B cell (primary cell): ENCODE data around the gene HERPUD1. TPM values are rescaled to one million over a fixed set of nuclear protein-coding genes. Genes with fewer than 3 reads are reported as not detected.
A peak's percentile ranks its signal among the peaks of the same experiment; 100 is the strongest.

Experiments
- ATAC-seq: fragments of 200-7000 bp; cut with Tn5 transposase; one replicate; pipeline ENCODE4 v1.10.0; 2021; ENCODE audit warnings: low read depth, mild to moderate bottlenecking, moderate number of reproducible peaks, moderate library complexity
- CTCF ChIA-PET: fragments of 350-600 bp; sonication (Branson Sonifier 250); formaldehyde crosslinking; loops from one replicate; lab custom pipeline; 2021; ENCODE audit warnings: antibody characterized with exemption, inconsistent platforms; lab: Charles Lee
- POLR2A ChIA-PET: fragments of 350-600 bp; sonication (Branson Sonifier 250); formaldehyde crosslinking; loops from one replicate; lab custom pipeline; 2021; ENCODE audit warnings: antibody characterized with exemption; lab: Charles Lee
- DNase-seq: peaks from one replicate; pipeline ENCODE4 v3.0.0; 2013
- H2AFZ ChIP-seq: 2 replicates; pipeline ENCODE4 v1.6.1; 2012; ENCODE audit warnings: mild to moderate bottlenecking, low read depth, low read length; ENCODE audit not compliant: insufficient read depth, poor library complexity, severe bottlenecking
- H3K27ac ChIP-seq, 2 donors: 1 replicate in 1 of 2; 2 replicates in 1 of 2; pipeline ENCODE4 v1.5.1; 2012 to 2013; ENCODE audit warnings: low read length in 2 of 2, mild to moderate bottlenecking in 2 of 2, moderate library complexity in 1 of 2
- H3K27me3 ChIP-seq, 4 experiments: fragments of 200-600 bp in 1 of 4; sonication (generic) in 1 of 4; replicated peaks in 1 of 4; 1 replicate in 2 of 4; 2 replicates in 2 of 4; pipeline versions ENCODE4 v1.6.1 to v1.7.0; 2013 to 2016; ENCODE audit warnings: low read length in 3 of 4, mild to moderate bottlenecking in 2 of 4, mixed read lengths in 1 of 4, moderate library complexity in 1 of 4; ENCODE audit not compliant: insufficient read depth in 4 of 4, control insufficient read depth in 3 of 4; ENCODE audit errors: control extremely low read depth in 1 of 4
- H3K36me3 ChIP-seq, 2 experiments: replicated peaks in 1 of 2; 1 replicate in 1 of 2; 2 replicates in 1 of 2; pipeline versions ENCODE4 v1.6.1 to v1.7.1; 2013; ENCODE audit warnings: low read length in 1 of 2; ENCODE audit not compliant: insufficient read depth in 2 of 2, control insufficient read depth in 1 of 2; ENCODE audit errors: control extremely low read depth in 1 of 2, extremely low read depth in 1 of 2
- H3K4me1 ChIP-seq, 2 donors: fragments of 200-600 bp in 1 of 2; sonication (generic) in 1 of 2; 1 replicate in 1 of 2; 2 replicates in 1 of 2; pipeline versions ENCODE4 v1.5.1 to v1.6.1; 2013 to 2017; ENCODE audit warnings: low read length in 2 of 2; ENCODE audit not compliant: control insufficient read depth in 2 of 2, insufficient read depth in 2 of 2
- H3K4me2 ChIP-seq: replicated peaks from 2 replicates; pipeline ENCODE3; 2012; ENCODE audit warnings: mild to moderate bottlenecking, low read depth, low read length; ENCODE audit not compliant: poor library complexity, severe bottlenecking
- H3K4me3 ChIP-seq, 5 experiments: fragments of 200-600 bp in 1 of 5; sonication (generic) in 1 of 5; 1 replicate in 3 of 5; 2 replicates in 2 of 5; pipeline versions ENCODE4 v1.5.1 to v1.7.0; 2011 to 2016; ENCODE audit warnings: low read length in 4 of 5, mild to moderate bottlenecking in 4 of 5, low read depth in 2 of 5, control low read depth in 1 of 5, moderate library complexity in 1 of 5; ENCODE audit not compliant: insufficient read depth in 1 of 5; ENCODE audit errors: control extremely low read depth in 1 of 5, extremely low read depth in 1 of 5
- H3K79me2 ChIP-seq: fragments of 200-600 bp; sonication (generic); one replicate; pipeline ENCODE4 v1.6.0; 2016; ENCODE audit warnings: low read length; ENCODE audit not compliant: control insufficient read depth, insufficient read depth
- H3K9ac ChIP-seq: fragments of 200-600 bp; sonication (generic); 2 replicates; pipeline ENCODE4 v1.6.1; 2017; ENCODE audit warnings: mild to moderate bottlenecking, low read length, moderate library complexity
- H3K9me3 ChIP-seq, 3 donors: one replicate each; pipeline versions ENCODE4 v1.6.1 to v1.7.1; 2013; ENCODE audit warnings: low read length in 2 of 3; ENCODE audit not compliant: control insufficient read depth in 2 of 3, insufficient read depth in 1 of 3; ENCODE audit errors: control extremely low read depth in 1 of 3
- H4K20me1 ChIP-seq: 2 replicates; pipeline ENCODE4 v1.6.0; 2012; ENCODE audit warnings: mild to moderate bottlenecking, low read length; ENCODE audit not compliant: insufficient read depth, control insufficient read depth, poor library complexity, severe bottlenecking
- H3K27ac Mint-ChIP-seq: one replicate; pipeline ENCODE4 v1.8.0; 2021; ENCODE audit warnings: mixed read lengths
- H3K27me3 Mint-ChIP-seq: one replicate; pipeline ENCODE4 v1.8.0; 2021; ENCODE audit warnings: mixed read lengths
- H3K4me1 Mint-ChIP-seq: one replicate; pipeline ENCODE4 v1.8.0; 2021; ENCODE audit warnings: mixed read lengths
- H3K4me3 Mint-ChIP-seq: one replicate; pipeline ENCODE4 v1.8.0; 2021; ENCODE audit warnings: mixed read lengths
- H3K9me3 Mint-ChIP-seq: one replicate; pipeline ENCODE4 v1.8.0; 2022; ENCODE audit warnings: mixed read lengths; ENCODE audit not compliant: insufficient read depth
- EZH2 ChIP-seq: IDR thresholded peaks from 2 replicates; pipeline ENCODE4 v1.6.1; 2012; ENCODE audit warnings: borderline replicate concordance, low read depth, mild to moderate bottlenecking, moderate library complexity, low read length; ENCODE audit not compliant: insufficient read depth, poor library complexity, severe bottlenecking
- WGBS: methylation state at CpG from one replicate; pipeline ENCODE4 v1.1.5; 2013; ENCODE audit warnings: missing lambda C conversion rate; ENCODE audit not compliant: insufficient coverage; 5-methylcytosine and 5-hydroxymethylcytosine counted together
- intact Hi-C: fragments of 100-400 bp; cut with micrococcal nuclease; formaldehyde crosslinking; loops from one replicate; pipeline ENCODE4 v1.10.0; 2022
- polyA plus RNA-seq: library from polyadenylated mRNA; depleted of rRNA; stranded (reverse); fragments of >200 nt; gene quantifications from 2 replicates; pipeline ENCODE4 v1.2.3, GENCODE V29; 2012
- total RNA-seq, 2 donors: library from RNA; stranded (reverse); fragments of 120-200 nt in 1 of 2; gene quantifications; 1 replicate in 1 of 2; 2 replicates in 1 of 2; pipeline versions ENCODE4 v1.2.3 to v1.2.4, GENCODE V29; 2013 to 2022
- TF ChIP-seq, protein P1 (sequence below): fragments of 200-600 bp; IDR thresholded peaks from one replicate; pipeline ENCODE4 v1.8.0; 2022; ENCODE audit warnings: antibody characterized with exemption, mild to moderate bottlenecking

HERPUD1 gene
- total and polyA plus RNA-seq, 2 donors (not counting 1 experiment from before 2014, with no cell fraction given): 273 to 1,041 TPM

- no peak for TF ChIP-seq EZH2
- TF ChIP-seq, protein P1, sequence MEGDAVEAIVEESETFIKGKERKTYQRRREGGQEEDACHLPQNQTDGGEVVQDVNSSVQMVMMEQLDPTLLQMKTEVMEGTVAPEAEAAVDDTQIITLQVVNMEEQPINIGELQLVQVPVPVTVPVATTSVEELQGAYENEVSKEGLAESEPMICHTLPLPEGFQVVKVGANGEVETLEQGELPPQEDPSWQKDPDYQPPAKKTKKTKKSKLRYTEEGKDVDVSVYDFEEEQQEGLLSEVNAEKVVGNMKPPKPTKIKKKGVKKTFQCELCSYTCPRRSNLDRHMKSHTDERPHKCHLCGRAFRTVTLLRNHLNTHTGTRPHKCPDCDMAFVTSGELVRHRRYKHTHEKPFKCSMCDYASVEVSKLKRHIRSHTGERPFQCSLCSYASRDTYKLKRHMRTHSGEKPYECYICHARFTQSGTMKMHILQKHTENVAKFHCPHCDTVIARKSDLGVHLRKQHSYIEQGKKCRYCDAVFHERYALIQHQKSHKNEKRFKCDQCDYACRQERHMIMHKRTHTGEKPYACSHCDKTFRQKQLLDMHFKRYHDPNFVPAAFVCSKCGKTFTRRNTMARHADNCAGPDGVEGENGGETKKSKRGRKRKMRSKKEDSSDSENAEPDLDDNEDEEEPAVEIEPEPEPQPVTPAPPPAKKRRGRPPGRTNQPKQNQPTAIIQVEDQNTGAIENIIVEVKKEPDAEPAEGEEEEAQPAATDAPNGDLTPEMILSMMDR: no peak
- no peaks in the 10 kb centered on the region for H3K36me3 ChIP-seq
- no peaks in the 10 kb centered on the region for H3K9me3 ChIP-seq
- no peak overlapping the region for H3K4me3 ChIP-seq
- no peaks in the 10 kb centered on the region for H3K27me3 ChIP-seq
- no peaks in the 10 kb centered on the region for H4K20me1 ChIP-seq
- no peak overlapping the region for H2AFZ ChIP-seq
- H3K27ac ChIP-seq: no peak overlapping the region
- WGBS: 93% methylated on average over 2 of the region's 4 CpGs
- intact Hi-C loops: no loop called here
- DNase-seq (no peak), ATAC-seq (no peak)
- CTCF ChIA-PET: interaction anchor here (1.0 to 10.3 kb wide), 4 partner anchors 8 to 66 kb away, joined by 3 to 124 read pairs (median 6); partner anchors contain the start of gene NLRC5
- no peaks in the 10 kb centered on the region for H3K79me2 ChIP-seq
- no peak overlapping the region for H3K9ac ChIP-seq
- H3K4me1 ChIP-seq: peaks cover 37 to 73% of the 10 kb centered on the region in 2 donors
- POLR2A ChIA-PET: interaction anchor here (1.2 kb wide), 1 partner anchor 62 kb away, joined by 3 read pairs; no protein-coding TSS in a partner anchor
- Mint-ChIP-seq H3K27me3 (no peaks in the 10 kb centered on the region), H3K4me1 (peaks cover 77% of the 10 kb centered on the region), H3K4me3 (no peak overlapping the region), H3K27ac (peak overlapping the region; percentile 13), H3K9me3 (no peaks in the 10 kb centered on the region)
- H3K4me2 ChIP-seq: no peak overlapping the region
These were observed 48.2 kb downstream of the HERPUD1 start for GRCh38 chr16:56980201-56980535.
